VCaP (cell line): Measurements from ENCODE around the gene CERS5.
A peak's percentile ranks its signal among the peaks of the same experiment; 100 is the strongest.

ENCODE experiments used
- H3K27ac ChIP-seq: fragments of 450-650 bp; 2 replicates; pipeline ENCODE4 v1.5.1; 2017
- CTCF ChIP-seq: fragments of 450-650 bp; conservative IDR thresholded peaks from 2 replicates; pipeline ENCODE4 v1.5.1; 2017; ENCODE audit warnings: mild to moderate bottlenecking, moderate library complexity

CERS5 gene

GRCh38 chr12:50102646-50103309 lies 64.4 kb downstream of the CERS5 start:
- TF ChIP-seq CTCF, result no peak

DNA sequence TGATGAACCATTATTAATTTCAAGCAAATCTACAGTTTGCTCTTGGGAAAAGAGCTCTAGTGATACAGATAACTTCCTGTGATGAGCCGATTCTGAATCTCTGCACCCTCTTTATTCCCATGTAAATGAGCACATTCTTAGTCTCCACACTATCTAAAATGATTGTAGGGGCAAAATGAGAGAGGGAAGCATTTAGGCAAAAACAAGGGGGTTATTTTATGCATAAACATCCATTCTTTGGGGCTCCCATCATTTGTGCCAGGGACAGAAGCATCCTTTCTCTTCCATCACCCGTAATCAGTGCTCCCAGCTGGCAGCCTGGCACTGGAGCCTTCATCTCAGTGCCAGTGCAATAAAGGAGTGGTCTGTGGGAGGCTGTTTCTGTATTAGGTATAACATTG lies 65.0 kb downstream of the CERS5 start:
- no peak overlapping the region for H3K27ac ChIP-seq
- TF ChIP-seq CTCF, result no peak

More at GRCh38 chr12:50102646-50103309, 64.4 kb downstream of the CERS5 start:
- no peak overlapping the region for H3K27ac ChIP-seq

- no peak overlapping the region for H3K27ac ChIP-seq
- TF ChIP-seq CTCF, result peak; percentile 69
Measured at GRCh38 chr12:50101663-50102062, 65.5 kb downstream of the CERS5 start.

DNA sequence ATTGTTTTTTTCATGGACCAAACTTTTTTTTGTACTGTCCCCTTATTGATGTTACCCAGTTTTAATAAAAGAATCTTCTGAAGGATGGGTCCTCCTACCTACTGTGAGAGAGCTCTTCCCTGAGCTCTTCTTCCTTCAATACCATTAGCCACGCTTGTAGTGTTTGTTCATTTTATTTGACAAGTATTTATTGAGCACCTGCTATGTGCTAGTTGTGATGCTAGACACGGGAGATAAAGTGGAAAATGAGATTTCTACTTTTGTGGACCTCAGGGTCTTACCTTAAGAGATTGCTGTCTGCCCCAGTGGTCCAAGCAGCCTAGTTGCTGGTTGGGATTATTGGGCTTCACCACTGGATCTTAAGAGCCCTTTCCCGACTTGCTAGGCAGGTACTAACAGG lies 66.6 kb downstream of the CERS5 start:
- H3K27ac ChIP-seq, result no peak overlapping the region
- no peak for TF ChIP-seq CTCF

DNA sequence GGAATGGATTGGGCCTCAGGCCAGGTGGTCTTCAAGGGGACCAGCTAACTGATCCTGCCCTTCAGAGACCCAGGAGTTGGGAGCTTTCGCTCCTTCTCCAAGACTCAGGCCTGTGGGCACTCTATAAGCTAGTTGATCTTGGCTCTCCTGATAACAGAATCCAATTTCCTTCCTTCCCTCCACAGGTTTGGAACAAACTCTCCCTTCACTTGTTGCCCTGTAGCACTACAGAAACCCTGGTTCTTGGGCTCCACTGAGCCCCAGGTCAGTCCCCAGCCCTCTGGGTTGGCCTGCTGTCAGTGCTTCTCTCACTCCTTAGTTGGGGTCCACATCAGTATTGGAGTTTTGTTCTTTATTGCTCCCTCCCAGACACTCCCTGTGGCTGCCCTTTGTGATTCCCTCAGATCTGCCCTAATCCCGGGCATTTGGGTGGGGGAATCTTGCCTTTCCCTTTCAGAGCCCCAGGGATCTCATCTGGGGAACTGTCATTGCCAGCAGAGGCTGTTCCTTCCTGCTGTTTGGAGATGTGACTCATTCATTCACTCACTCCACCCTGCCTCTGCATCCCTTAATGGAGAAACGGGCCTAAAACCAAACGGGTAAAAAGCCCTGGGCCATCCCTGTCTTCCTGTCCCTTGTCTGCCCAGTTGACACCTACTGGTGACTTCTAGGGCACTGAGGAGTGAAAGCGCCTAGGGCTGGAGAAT lies 67.7 kb downstream of the CERS5 start:
- no peak overlapping the region for H3K27ac ChIP-seq

GRCh38 chr12:50097952-50098351 lies 69.2 kb downstream of the CERS5 start:
- H3K27ac ChIP-seq, result no peak overlapping the region
- TF ChIP-seq CTCF, result no peak

More for the DNA sequence above, 67.7 kb downstream of the CERS5 start:
- TF ChIP-seq CTCF, result no peak

DNA sequence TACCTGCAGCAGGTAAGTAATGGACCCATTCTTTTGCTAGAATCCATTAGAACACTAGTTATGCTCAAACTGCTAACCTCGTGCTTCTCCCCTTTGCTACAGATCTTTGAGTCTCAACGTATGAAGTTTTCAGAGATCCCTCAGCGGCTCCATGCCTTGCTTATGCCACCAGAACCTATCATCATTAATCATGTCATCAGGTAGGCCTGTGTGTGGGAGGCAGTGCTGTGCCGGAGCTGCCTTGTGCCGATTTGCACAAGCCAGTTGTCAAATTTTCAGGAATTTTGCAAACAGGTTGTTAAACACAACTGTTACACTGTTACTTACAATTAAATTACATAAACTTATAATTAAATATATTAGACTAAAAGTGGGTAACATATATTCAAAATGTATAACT lies 76.8 kb downstream of the CERS5 start:
- no peak overlapping the region for H3K27ac ChIP-seq

More for the DNA sequence above, 76.8 kb downstream of the CERS5 start:
- TF ChIP-seq CTCF, result no peak
